Osteocyte (in vitro differentiated cells): ENCODE results near the gene XYLT2. TPM values are rescaled to one million over a fixed set of nuclear protein-coding genes. Genes with fewer than 3 reads are reported as not detected.

ENCODE experiments used
- DNase-seq: peaks from one replicate; pipeline ENCODE4 v3.0.0; 2021; ENCODE audit warnings: mixed read lengths; ENCODE audit not compliant: unreplicated experiment; ENCODE audit errors: extremely low spot score
- H3K27ac Mint-ChIP-seq: one replicate; pipeline ENCODE4 v1.8.0; 2021; ENCODE audit warnings: mild to moderate bottlenecking, mixed read lengths; ENCODE audit not compliant: unreplicated experiment
- H3K27me3 Mint-ChIP-seq: one replicate; pipeline ENCODE4 v1.8.0; 2021; ENCODE audit warnings: mixed read lengths; ENCODE audit not compliant: unreplicated experiment
- H3K36me3 Mint-ChIP-seq: one replicate; pipeline ENCODE4 v1.8.0; 2021; ENCODE audit warnings: mixed read lengths; ENCODE audit not compliant: unreplicated experiment
- H3K4me1 Mint-ChIP-seq: one replicate; pipeline ENCODE4 v1.8.0; 2021; ENCODE audit warnings: mixed read lengths; ENCODE audit not compliant: unreplicated experiment
- H3K4me3 Mint-ChIP-seq: one replicate; pipeline ENCODE4 v1.8.0; 2021; ENCODE audit warnings: mild to moderate bottlenecking, moderate library complexity, mixed read lengths; ENCODE audit not compliant: unreplicated experiment
- H3K9me3 Mint-ChIP-seq: one replicate; pipeline ENCODE4 v1.8.0; 2021; ENCODE audit warnings: mixed read lengths; ENCODE audit not compliant: unreplicated experiment
- CTCF ChIP-seq: fragments of 200-600 bp; sonication (generic); IDR thresholded peaks from 2 replicates; pipeline ENCODE4 v1.5.0; 2021; ENCODE audit warnings: antibody characterized with exemption, mild to moderate bottlenecking, moderate library complexity
- total RNA-seq: library from RNA; stranded (reverse); gene quantifications from 2 replicates; pipeline ENCODE4 v1.2.1, GENCODE V29; 2021

Gene XYLT2
- total RNA-seq, 1 donor from 2014 or later = 32.0 TPM

DNA sequence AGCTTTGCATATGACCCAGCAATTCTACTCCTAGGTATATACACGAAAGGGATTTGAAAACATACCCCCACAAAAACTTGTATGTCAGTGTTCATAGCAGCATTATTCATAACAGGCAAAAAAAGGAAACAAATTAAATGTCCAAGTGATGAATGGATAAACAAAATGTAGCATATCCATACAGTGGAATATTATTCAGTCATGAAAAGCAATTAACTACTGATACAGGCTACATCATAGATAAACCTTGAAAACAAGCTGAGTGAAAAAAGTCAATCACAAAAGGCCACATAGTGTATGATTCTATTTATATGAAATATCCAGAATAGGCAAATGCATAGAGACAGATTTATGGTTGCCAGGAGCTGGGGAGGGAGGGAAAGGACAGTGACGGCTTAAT, 27.8 kb downstream of the XYLT2 start:
- no peak for DNase-seq
- Mint-ChIP-seq H3K4me1 (peaks cover 24% of the 10 kb centered on the region), H3K36me3 (peaks cover 10% of the 10 kb centered on the region), H3K27ac (no peak overlapping the region), H3K9me3 (no peaks in the 10 kb centered on the region), H3K4me3 (peak overlapping the region; percentile 99), H3K27me3 (no peaks in the 10 kb centered on the region)
- TF ChIP-seq CTCF = no peak

DNA sequence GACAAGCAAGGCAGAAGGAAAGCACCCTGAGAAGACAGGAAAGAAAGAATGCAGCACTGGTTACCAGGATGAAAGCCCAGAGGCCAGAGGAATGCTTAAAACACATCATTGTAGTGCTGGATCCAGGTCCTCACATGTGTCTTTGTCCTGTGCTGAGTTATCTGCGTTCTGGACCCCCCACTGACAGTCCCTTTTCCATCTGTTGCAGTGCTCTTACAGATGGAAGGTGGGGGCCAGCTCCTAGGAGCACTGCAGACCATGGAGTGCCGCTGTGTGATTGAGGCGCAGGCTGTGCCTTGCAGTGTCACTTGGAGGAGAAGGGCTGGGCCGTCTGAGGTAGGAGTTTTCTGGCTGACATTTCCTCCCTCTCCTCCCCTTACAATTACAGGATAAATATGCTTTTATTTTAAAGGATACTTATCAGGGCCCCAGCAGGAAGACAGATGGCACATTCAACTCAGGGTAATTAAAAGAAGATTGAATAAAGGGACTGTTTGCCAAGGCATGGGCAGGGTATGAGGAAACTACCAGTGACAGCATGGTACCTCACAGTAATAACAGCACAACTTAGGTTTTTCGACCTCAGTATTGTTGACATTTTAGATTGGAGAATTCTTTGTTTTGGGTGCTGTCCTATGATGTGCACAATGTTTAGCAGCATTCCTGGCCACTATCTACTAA, 30.1 kb downstream of the XYLT2 start:
- no peak overlapping the region for H3K27ac Mint-ChIP-seq

DNA sequence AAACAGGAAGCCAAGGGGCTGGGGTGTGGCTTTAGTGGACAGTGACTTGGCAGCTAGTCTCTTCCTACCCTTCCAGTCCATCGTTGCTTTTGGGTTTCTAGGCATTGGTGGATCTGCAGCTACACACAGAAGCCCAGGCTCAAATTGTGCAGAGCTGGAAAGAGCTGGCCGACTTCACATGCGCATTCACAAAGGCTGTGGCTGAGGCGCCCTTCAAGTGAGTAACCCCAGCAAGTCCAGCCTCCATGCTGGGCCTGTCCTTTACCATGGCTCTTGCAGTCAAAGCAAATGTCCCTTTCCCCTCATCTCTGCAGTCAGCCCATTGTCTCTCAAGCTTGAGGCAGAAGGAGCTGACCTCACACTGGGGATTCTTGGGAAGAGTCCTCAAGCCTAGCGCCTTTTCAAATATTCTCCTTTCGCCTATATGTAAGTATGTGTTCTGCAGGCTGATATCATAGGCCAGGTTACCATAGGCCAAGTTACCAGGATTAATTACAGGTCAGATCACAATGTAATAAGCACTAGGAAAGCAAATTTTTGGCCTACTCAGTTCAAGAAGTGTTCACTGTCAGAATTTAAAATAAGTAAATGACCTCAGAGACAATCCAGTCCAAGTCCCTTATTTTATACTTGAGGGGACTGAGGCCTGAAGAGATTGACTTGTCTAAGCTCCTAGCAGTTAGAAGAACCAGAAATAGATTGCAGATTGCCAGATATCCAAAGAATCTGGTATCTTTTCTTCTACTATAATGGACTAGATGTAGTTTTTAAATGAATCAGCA, 33.6 kb downstream of the XYLT2 start:
- Mint-ChIP-seq H3K4me1 (no peaks in the 10 kb centered on the region), H3K9me3 (no peaks in the 10 kb centered on the region), H3K27ac (no peak overlapping the region), H3K27me3 (no peaks in the 10 kb centered on the region), H3K36me3 (peaks cover 19% of the 10 kb centered on the region), H3K4me3 (no peak overlapping the region)
- no peak for DNase-seq
- no peak for TF ChIP-seq CTCF

More for the DNA sequence above, 30.1 kb downstream of the XYLT2 start:
- H3K4me3 Mint-ChIP-seq = no peak overlapping the region
- no peak for DNase-seq
- H3K9me3 Mint-ChIP-seq = no peaks in the 10 kb centered on the region
- H3K27me3 Mint-ChIP-seq = no peaks in the 10 kb centered on the region
- peaks cover 22% of the 10 kb centered on the region for H3K4me1 Mint-ChIP-seq
- TF ChIP-seq CTCF = no peak
- H3K36me3 Mint-ChIP-seq = peaks cover 2% of the 10 kb centered on the region

- H3K27ac Mint-ChIP-seq = peak overlapping the region; percentile 7
- H3K36me3 Mint-ChIP-seq = peaks cover 30% of the 10 kb centered on the region
- H3K4me1 Mint-ChIP-seq = peaks cover 2% of the 10 kb centered on the region
- no peak for TF ChIP-seq CTCF
- no peaks in the 10 kb centered on the region for H3K9me3 Mint-ChIP-seq
- no peak for DNase-seq
- no peaks in the 10 kb centered on the region for H3K27me3 Mint-ChIP-seq
- H3K4me3 Mint-ChIP-seq = no peak overlapping the region
Measured at GRCh38 chr17:50380369-50381259, 34.7 kb downstream of the XYLT2 start.
